ENCODE results near the gene CRIP2.

CRIP2 gene

GRCh38 chr14:105465209-105466031, 9.2 kb upstream of the CRIP2 start:
- DNase-seq, result no peak

- no peak for DNase-seq
These were observed 7.9 kb upstream of the CRIP2 start for GRCh38 chr14:105466531-105467248.

- DNase-seq, result no peak
These were observed 7.2 kb upstream of the CRIP2 start for GRCh38 chr14:105467249-105467941.

- no peak for DNase-seq
These were observed 6.6 kb upstream of the CRIP2 start for GRCh38 chr14:105467942-105468471.

- no peak for DNase-seq
These were observed 5.9 kb upstream of the CRIP2 start for GRCh38 chr14:105468621-105469241.

GRCh38 chr14:105469456-105470349, 4.9 kb upstream of the CRIP2 start:
- DNase-seq, result no peak

- no peak for DNase-seq
These were observed 4.0 kb upstream of the CRIP2 start for GRCh38 chr14:105470350-105471296.

- DNase-seq, result no peak
These were observed 3.3 kb upstream of the CRIP2 start for GRCh38 chr14:105471297-105471821.

- no peak for DNase-seq
These were observed 2.7 kb upstream of the CRIP2 start for GRCh38 chr14:105471823-105472485.

GRCh38 chr14:105472486-105472991, 2.1 kb upstream of the CRIP2 start:
- DNase-seq, result no peak

GRCh38 chr14:105473033-105473676, 1.5 kb upstream of the CRIP2 start:
- no peak for DNase-seq

GRCh38 chr14:105473677-105474482, 741 bp upstream of the CRIP2 start:
- DNase-seq, result peak; percentile 81

GRCh38 chr14:105475269-105476096, 862 bp downstream of the CRIP2 start:
- DNase-seq, result no peak

- peak; percentile 41 for DNase-seq
These were observed 1.6 kb downstream of the CRIP2 start for GRCh38 chr14:105476097-105476830.

- no peak for DNase-seq
These were observed 2.4 kb downstream of the CRIP2 start for GRCh38 chr14:105476831-105477659.
